ENCODE measurements around the gene MVB12B.
"Not testable (repeated sequence)": the region's sequence is repeated elsewhere in the genome, so short reads cannot be mapped to it uniquely, and the experiment has no call there.

DNA sequence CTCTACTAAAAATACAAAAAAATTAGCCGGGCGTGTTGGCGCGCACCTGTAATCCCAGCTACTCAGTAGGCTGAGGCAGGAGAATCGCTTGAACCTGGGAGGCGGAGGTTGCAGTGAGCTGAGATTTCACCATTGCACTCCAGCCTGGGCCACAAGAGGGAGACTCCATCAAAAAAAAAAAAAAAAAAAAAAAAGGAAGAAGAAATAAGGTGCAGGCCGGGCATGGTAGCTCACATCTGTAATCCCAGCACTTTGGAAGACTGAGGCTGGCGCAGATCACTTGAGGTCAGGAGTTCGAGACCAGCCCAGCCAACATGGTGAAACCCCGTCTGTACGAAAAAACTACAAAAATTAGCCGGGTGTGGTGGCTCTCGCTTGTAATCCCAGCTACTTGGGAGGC lies 228.8 kb downstream of the MVB12B start:
- TF ChIP-seq CTCF (IDR thresholded peaks at IDR 0.05); REST (IDR thresholded peaks at IDR 0.05; ENCODE audit: insufficient read depth in 1 of 2, low read depth in 2 of 2, low read length in 1 of 2); POLR2AphosphoS5 (IDR thresholded peaks at IDR 0.05; ENCODE audit: low read depth, low read length); TCF7L2 (IDR thresholded peaks at IDR 0.05; ENCODE audit: low read depth, low read length); SIN3A (IDR thresholded peaks at IDR 0.05; ENCODE audit: borderline replicate concordance, insufficient read depth, low read depth, low read length): not testable (repeated sequence)
